Loucy (cell line): ENCODE data around the gene P2RY1.
"Not testable (repeated sequence)": the region's sequence is repeated elsewhere in the genome, so short reads cannot be mapped to it uniquely, and the experiment has no call there.

Source experiments
- EZH2phosphoT487 ChIP-seq: fragments of 200-600 bp; IDR thresholded peaks from 2 replicates; pipeline ENCODE4 v1.6.1; 2018; ENCODE audit warnings: antibody characterized with exemption, mild to moderate bottlenecking, moderate library complexity, borderline replicate concordance
- TF ChIP-seq, protein P1 (sequence below): fragments of 200-600 bp; sonication (generic); conservative IDR thresholded peaks from 2 replicates; pipeline ENCODE4 v1.5.1; 2014; ENCODE audit warnings: mild to moderate bottlenecking, antibody characterized with exemption, low read length

GRCh38 chr3:152847599-152847998, 12.7 kb downstream of the P2RY1 start:
- TF ChIP-seq, protein P1, sequence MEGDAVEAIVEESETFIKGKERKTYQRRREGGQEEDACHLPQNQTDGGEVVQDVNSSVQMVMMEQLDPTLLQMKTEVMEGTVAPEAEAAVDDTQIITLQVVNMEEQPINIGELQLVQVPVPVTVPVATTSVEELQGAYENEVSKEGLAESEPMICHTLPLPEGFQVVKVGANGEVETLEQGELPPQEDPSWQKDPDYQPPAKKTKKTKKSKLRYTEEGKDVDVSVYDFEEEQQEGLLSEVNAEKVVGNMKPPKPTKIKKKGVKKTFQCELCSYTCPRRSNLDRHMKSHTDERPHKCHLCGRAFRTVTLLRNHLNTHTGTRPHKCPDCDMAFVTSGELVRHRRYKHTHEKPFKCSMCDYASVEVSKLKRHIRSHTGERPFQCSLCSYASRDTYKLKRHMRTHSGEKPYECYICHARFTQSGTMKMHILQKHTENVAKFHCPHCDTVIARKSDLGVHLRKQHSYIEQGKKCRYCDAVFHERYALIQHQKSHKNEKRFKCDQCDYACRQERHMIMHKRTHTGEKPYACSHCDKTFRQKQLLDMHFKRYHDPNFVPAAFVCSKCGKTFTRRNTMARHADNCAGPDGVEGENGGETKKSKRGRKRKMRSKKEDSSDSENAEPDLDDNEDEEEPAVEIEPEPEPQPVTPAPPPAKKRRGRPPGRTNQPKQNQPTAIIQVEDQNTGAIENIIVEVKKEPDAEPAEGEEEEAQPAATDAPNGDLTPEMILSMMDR, result not testable (repeated sequence)
- not testable (repeated sequence) for TF ChIP-seq EZH2phosphoT487
